Thoracic aorta (tissue), 2 donors: Measurements from ENCODE around the gene GPBP1L1. TPM values are rescaled to one million over a fixed set of nuclear protein-coding genes. Genes with fewer than 3 reads are reported as not detected.

Experiments used
- ATAC-seq: fragments of 150-250 bp; one replicate; pipeline ENCODE4 v1.8.0; 2017; ENCODE audit warnings: low read depth; ENCODE audit not compliant: insufficient number of reproducible peaks, low FRiP score
- DNase-seq: peaks from one replicate; pipeline ENCODE4 v3.0.0-alpha.2; 2020; ENCODE audit warnings: low spot score
- H3K27ac ChIP-seq, 2 donors: fragments of 200-600 bp; sonication (generic); 1 replicate in 1 of 2; 2 replicates in 1 of 2; pipeline ENCODE4 v1.5.1; 2016; ENCODE audit warnings: mild to moderate bottlenecking in 2 of 2, moderate library complexity in 2 of 2
- H3K27me3 ChIP-seq: fragments of 200-600 bp; sonication (generic); replicated peaks from 2 replicates; pipeline ENCODE4 v1.6.0; 2016; ENCODE audit warnings: mild to moderate bottlenecking; ENCODE audit not compliant: insufficient read depth
- H3K36me3 ChIP-seq: fragments of 200-600 bp; sonication (generic); one replicate; pipeline ENCODE4 v1.5.1; 2016
- H3K4me1 ChIP-seq, 2 donors: fragments of 200-600 bp; sonication (generic); 1 replicate in 1 of 2; 2 replicates in 1 of 2; pipeline versions ENCODE4 v1.5.1 to v1.6.0; 2016; ENCODE audit warnings: low read depth in 2 of 2, mild to moderate bottlenecking in 1 of 2; ENCODE audit not compliant: control insufficient read depth in 1 of 2
- H3K4me3 ChIP-seq: fragments of 200-600 bp; sonication (generic); 2 replicates; pipeline ENCODE4 v1.5.1; 2016; ENCODE audit warnings: mild to moderate bottlenecking
- H3K9me3 ChIP-seq: fragments of 200-600 bp; sonication (generic); 2 replicates; pipeline ENCODE4 v1.5.1; 2016
- CTCF ChIP-seq: fragments of 200-600 bp; sonication (generic); IDR thresholded peaks from one replicate; pipeline ENCODE4 v1.5.1; 2019; ENCODE audit warnings: antibody characterized with exemption
- total RNA-seq, 2 donors: library from RNA; depleted of rRNA; stranded (reverse); fragments of >200 nt; gene quantifications; one replicate each; pipeline versions ENCODE4 v1.1.0 to v1.2.3, GENCODE V29; 2016

The GPBP1L1 gene
- total RNA-seq, 2 donors from 2014 or later, result 103 to 120 TPM

- peak overlapping the region in 1 of 2 donors; percentile 34 for H3K27ac ChIP-seq
- DNase-seq (no peak), ATAC-seq (no peak)
- peak overlapping the region; percentile 63 for H3K4me3 ChIP-seq
- H3K36me3 ChIP-seq, result peaks cover 12% of the 10 kb centered on the region
- H3K27me3 ChIP-seq, result no peaks in the 10 kb centered on the region
- H3K4me1 ChIP-seq, result peaks cover 0 to 10% of the 10 kb centered on the region in 2 donors
- no peaks in the 10 kb centered on the region for H3K9me3 ChIP-seq
- TF ChIP-seq CTCF, result no peak
Measured at GRCh38 chr1:45621895-45622523, 64.3 kb downstream of the GPBP1L1 start.

GRCh38 chr1:45621501-45621836 is 64.9 kb downstream of the GPBP1L1 start:
- no peaks in the 10 kb centered on the region for H3K27me3 ChIP-seq
- no peak for ATAC-seq
- no peak for TF ChIP-seq CTCF
- no peak for DNase-seq
- peaks cover 0 to 10% of the 10 kb centered on the region in 2 donors for H3K4me1 ChIP-seq
- no peak overlapping the region for H3K4me3 ChIP-seq
- H3K36me3 ChIP-seq, result peaks cover 17% of the 10 kb centered on the region
- H3K27ac ChIP-seq, result peak overlapping the region in 1 of 2 donors; percentile 25
- H3K9me3 ChIP-seq, result no peaks in the 10 kb centered on the region

- Histone ChIP-seq H3K4me3 (no peak overlapping the region), H3K9me3 (no peaks in the 10 kb centered on the region), H3K27ac (peak overlapping the region in 1 of 2 donors; percentile 10), H3K4me1 (peaks cover 0 to 10% of the 10 kb centered on the region in 2 donors), H3K27me3 (no peaks in the 10 kb centered on the region), H3K36me3 (peaks cover 23% of the 10 kb centered on the region)
- no peak for TF ChIP-seq CTCF
- ATAC-seq, result no peak
- no peak for DNase-seq
Measured at GRCh38 chr1:45620588-45621500, 65.5 kb downstream of the GPBP1L1 start.

- no peaks in the 10 kb centered on the region for H3K9me3 ChIP-seq
- H3K27ac ChIP-seq, result peak overlapping the region in 1 of 2 donors; percentile 6
- no peaks in the 10 kb centered on the region for H3K27me3 ChIP-seq
- no peak for ATAC-seq
- TF ChIP-seq CTCF, result no peak
- H3K36me3 ChIP-seq, result peaks cover 34% of the 10 kb centered on the region
- no peak overlapping the region for H3K4me3 ChIP-seq
- H3K4me1 ChIP-seq, result peaks cover 0 to 10% of the 10 kb centered on the region in 2 donors
- no peak for DNase-seq
Measured at GRCh38 chr1:45619149-45619921, 67.0 kb downstream of the GPBP1L1 start.

- no peak overlapping the region for H3K27ac ChIP-seq
- H3K27me3 ChIP-seq, result no peaks in the 10 kb centered on the region
- H3K4me3 ChIP-seq, result no peak overlapping the region
- H3K9me3 ChIP-seq, result no peaks in the 10 kb centered on the region
- H3K4me1 ChIP-seq, result peaks cover 0 to 9% of the 10 kb centered on the region in 2 donors
- DNase-seq (no peak), ATAC-seq (no peak)
- H3K36me3 ChIP-seq, result peaks cover 40% of the 10 kb centered on the region
- no peak for TF ChIP-seq CTCF
Measured at GRCh38 chr1:45617618-45618017, 68.7 kb downstream of the GPBP1L1 start.
